Stimulated activated CD8-positive, alpha-beta memory T cell treated with anti-CD3 and anti-CD28 coated beads, Interleukin-15, amount 100 ng/mL, for 48 hours (primary cell): ENCODE measurements around the gene HTR2A.
A peak's percentile ranks its signal among the peaks of the same experiment; 100 is the strongest.

ENCODE experiments used
- DNase-seq, 2 donors: peaks; one replicate each; pipeline ENCODE4 v3.0.0-alpha.2; 2020; ENCODE audit warnings: low read depth in 2 of 2

Gene HTR2A

DNA sequence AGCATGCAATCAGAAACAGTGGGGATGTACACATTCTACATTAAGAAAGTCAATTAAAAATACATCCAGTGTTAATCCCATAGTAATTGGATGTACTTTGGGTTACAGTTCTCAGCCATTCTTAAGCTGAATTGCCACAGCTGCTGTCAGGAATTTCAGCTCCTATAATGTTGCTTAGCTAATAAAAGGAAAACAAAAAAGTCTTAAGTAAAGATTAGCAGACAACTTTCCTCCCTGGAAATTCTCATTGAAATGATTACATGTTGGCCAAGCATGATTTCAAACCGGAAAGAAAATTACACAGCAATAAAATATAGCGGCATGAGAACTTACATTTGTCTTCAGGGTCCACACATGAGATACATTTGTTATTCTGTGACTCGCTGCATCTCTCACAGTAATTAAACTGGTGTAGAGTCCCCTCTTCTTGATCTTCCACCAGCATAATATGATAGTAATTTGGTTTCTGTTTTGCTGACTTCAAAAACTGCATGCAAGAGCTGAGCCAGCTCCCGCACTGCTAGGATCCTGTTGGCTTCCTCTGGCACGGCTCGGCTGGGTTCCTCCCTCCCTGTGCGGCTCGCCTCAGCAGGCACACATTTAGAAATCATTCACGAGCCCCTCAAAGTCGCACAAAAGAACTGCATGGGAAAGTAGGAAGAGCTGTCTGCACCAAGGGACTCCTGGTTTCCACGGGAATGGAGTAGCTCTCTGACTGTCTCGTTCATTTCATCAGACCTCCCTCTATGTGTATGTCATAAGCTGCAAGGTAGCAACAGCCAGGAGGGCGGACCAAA is at the start of gene HTR2A:
HTR2A (minus strand) TSS at position 713 of the 797 bp plus-strand sequence. CDS start 1,147 bp downstream, outside the sequence.
- no peak for DNase-seq

DNA sequence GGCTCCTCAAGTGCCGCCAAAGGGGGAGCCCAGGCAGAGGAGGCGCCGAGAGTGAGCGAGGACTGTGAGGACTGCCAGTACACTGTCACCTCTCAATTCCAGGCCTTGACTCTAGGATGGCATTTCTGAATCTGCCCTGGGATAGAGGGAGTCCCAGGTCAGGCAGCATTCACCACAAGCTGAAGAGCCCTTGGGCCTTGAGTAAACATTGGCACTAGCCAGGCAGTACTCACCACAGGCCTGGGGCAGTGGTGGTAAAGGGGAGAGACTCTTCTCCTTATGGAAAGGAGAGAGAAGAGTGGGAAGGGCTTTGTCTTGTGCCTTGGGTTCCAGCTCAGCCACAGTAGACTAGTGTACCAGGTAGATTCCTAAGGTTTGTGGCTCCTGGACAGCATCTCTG is 39.7 kb upstream of the HTR2A start:
- DNase-seq, result no peak

DNA sequence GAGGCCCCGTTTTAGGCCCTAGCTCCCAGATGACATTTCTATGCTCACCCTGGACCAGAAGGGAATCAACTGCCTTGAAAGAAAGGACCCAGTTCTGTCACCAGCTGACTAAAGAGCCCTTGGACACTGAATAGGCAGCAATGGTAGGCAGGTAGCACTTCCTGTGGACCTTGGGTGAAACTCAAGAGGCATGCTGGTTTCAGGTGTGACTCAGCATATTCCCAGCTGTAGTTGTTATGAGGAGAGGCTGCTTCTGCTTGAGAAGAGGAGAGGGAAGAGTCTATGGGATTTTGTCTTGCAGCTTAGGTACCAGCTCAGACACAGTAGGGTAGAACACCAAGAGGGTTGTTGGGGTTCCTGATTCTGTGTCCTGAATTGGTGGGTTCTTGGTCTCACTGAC is 37.9 kb upstream of the HTR2A start:
- no peak for DNase-seq

DNA sequence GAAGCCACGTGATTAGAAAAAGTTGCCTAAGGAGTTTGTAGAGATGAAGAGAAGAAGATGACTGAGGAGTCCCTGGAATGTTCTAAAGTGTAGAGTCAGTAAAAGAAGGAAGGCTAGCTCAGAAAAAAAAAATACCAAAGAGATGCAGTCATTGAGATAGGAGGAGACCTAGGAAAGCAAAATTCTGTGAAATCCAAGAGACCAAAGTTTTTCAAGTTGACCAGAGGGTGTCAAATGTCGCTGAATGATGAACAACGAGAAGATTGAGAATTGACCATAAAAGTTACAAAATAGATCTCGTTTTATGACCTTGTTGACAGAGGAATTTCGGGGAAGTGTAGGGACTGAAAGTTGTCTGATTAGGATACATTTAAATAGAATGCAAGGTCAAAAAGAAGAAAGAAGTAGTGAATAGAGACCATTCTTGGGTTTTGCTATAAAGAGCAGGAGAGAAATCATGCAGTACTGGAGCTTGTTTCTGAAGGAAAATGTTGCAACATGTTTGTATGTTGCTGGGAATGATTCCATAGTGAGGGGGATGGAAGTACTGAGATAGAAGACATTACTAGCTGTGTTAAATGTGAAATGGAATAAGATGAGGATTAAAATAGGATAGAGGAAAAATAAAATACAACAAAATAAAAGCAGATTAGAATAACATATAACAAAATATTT is 30.2 kb upstream of the HTR2A start:
- DNase-seq, result no peak

DNA sequence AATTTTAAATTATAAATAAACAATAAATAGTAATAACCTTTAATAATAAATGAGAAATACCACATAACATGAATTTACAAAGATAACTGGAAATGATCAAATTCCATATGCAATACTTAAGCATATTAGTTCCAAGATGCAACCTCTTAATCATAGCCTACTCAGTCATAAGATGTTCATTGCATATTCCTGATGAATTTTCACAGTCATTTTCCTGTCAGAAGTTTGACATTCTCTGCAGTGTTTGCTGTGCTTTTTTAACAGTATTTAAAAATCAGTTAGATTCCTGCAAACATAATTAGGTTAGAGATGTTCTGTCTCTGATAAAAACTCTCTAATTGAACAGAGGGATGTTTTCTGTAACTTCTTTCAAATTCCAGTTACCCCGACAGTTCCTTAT is 28.6 kb upstream of the HTR2A start:
- no peak for DNase-seq

DNA sequence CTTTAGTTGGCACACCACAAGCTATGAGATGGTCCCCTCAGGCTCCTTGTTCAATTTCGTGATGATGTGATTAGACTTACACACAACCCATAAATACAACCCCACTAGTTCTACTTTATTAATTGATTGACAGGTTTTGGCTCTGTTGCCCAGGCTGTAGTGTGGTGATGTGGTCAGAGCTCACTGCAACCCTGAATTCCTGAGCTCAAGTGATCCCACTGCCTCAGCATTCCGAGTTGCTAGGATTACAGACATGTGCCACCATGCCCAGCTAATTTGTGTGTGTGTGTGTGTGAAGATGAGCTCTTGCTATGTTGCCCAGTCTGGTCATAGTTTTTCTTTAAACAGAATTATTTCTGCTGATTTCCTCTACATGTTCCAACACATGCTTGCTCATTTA is 17.5 kb upstream of the HTR2A start:
- DNase-seq, result no peak

DNA sequence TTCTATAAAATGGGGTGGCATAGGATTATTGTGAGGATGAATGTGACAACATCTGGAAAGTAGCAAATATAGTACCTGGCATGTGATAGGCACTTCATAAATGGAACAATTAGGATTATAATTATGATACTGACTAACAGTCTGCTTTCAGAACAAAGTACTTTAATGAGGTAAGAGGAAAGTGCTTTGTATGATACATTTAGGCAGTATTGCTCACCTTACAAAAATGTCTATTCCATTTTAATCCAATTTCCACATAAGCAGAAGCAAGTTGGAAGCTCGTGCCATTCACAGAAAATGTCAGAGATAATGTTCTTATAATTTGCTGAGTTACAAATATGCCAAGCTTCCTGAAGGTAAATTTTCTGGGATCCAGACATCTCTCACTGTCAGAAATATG is 16.9 kb upstream of the HTR2A start:
- no peak for DNase-seq

DNA sequence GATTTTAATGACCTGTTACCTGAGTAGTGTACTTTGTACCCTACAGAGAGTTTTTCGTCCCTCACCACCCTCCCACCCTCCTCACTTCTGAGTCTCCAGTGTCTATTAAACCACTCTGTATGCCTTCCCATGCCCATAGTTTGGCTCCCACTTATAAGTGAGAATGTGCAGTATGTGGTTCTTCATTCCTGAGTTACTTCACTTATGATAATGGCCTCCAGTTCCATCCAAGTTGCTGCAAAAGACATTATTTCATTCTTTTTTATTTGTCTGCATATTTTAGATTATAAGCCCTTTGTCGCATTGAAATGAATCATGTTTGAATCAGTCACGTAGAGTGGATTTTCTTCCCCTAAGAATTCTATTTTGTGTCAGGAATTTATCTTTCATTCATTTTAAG is 12.2 kb upstream of the HTR2A start:
- DNase-seq, result no peak

DNA sequence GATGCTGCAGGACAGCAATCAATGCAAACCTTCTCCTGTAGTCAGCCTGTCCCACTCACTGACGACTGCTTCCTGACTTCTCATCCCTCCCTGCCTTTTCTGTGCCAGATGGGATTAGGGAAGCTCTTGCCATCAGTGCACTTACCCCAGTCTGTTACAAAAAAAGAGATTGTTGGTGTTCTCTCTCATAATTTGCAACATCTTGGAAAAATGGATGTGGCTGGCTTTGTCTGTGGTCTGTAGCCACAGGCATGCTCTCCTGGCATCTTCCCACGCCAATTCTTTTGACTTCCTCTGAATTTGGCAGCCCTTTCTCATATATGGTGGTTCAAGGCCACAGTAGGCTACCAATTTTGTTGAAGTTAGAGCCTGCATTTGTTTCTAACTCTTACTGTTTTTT is 11.6 kb upstream of the HTR2A start:
- DNase-seq, result no peak

DNA sequence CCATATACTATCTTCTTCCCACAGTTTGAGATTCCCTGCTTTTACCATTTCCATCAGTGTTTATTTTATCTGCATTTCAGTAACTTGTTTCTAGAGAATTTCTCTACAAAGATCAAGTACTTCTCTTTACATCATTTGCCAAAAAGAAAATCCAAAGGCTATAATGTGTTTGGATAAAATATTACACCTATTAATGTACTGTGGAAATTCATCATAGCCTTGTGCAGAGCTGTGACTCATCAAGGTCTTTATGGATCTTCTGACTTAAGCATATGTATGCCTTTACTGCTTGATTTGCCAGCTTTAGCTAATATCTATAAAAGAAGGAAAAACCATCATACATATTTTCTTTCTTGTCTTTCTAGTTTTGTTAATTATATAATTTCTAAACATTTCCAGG is 9.6 kb upstream of the HTR2A start:
- no peak for DNase-seq

DNA sequence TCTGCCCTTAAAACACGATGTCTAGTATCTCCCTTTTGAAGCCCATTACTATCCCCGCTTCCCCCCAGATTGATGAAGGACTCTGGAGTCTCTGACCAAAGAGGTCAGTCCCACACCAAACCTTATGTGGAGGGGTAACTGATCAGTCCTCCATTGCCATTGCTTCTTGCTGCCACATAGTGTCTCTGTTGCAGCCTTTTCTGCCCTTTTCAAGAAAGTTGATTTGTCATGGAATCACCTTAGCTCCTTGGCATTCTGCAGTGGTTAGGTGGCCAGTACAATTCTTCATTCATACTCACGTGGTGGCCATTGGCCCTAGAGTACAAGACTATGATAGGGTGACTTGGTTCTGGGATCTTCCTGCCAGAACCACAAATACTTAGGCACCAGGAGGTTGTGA is 8.4 kb upstream of the HTR2A start:
- no peak for DNase-seq

DNA sequence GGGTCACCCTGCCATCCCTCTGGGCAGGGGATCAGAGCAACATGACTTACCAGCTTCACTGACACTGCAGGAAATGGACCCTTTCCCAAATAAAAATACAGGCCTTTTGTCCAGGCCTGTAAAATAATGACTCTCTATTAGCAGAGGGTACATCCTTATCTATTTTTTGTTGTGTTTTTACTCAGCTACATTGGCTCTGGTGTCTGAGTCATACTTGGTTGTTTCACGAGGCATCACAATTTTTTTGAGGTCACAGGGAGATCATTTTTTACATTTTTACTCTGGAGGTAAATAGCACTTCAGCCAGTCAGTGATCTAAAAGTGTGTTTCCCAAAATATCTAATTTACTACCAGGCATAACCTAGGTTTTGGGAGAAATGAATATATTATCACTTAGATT is 6.9 kb upstream of the HTR2A start:
- no peak for DNase-seq

DNA sequence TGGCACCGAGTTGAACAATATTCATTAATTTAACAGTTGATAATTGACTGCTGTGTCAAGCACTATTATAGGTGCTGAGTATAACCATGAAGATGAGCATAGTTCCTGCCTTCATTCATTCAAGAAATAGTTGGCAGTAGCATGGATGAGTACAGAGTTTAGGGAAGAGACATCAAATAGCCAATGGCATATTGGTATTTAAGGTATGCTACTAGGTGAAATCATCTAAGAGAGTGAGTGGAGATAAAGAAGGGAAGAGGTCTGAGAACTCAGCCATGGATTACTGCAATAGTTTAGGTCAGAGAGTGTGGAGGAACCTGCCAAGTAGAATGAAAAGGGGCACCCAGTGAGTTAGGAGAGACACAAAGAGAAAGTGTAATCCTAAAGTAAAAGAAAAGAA is 4.9 kb upstream of the HTR2A start:
- DNase-seq, result no peak

DNA sequence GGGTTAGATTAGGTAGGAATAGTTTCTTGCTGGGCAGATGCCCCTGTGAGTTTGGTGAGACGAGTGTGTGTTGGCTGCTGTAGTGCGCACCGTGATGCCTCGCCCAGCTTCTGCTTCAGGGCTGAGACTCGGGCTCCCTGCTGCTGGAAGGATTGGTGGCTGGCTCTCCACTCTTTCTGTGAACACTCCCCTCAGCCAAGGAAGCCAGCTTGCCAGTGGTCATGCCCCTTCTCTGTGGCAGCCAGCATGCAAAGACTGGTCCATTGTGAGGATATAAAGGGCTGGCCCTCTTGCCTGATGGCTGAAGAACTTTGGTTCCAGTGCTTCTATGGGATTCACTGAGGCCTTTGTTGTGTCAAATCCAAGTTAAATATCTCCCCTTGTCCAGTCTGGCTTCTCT is 2.9 kb upstream of the HTR2A start:
- DNase-seq, result no peak

DNA sequence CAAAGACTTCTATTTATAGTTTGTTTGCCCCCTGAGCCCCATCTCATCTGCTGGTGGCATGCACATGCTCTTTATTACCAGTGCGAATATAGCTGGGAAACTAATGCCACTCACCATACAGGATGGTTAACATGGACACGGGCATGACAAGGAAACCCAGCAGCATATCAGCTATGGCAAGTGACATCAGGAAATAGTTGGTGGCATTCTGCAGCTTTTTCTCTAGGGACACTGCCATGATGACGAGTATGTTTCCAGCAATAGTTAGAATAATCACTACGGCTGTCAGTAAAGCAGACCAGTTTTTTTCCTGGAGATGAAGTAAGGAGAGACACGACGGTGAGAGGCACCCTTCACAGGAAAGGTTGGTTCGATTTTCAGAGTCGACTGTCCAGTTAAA is 1.5 kb downstream of the HTR2A start:
- no peak for DNase-seq

DNA sequence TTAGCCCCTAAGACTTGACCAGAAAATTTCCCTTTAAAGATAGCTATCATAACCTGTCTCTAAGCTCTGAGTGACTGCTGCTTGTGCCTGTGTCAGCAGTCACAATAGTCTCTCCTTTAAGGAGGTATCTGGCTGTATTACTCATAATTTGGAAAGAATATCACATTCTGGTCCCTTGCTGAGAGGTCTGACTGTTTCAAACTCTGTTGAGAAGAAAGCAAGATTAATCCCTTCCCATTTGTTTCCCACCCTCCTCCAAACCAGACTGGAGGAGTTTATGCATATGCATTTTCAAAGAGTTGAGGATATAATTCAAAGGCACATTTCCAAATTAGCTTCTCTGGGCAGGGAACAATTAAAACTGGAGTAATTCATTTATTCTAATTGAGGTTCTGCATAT is 2.3 kb downstream of the HTR2A start:
- no peak for DNase-seq

DNA sequence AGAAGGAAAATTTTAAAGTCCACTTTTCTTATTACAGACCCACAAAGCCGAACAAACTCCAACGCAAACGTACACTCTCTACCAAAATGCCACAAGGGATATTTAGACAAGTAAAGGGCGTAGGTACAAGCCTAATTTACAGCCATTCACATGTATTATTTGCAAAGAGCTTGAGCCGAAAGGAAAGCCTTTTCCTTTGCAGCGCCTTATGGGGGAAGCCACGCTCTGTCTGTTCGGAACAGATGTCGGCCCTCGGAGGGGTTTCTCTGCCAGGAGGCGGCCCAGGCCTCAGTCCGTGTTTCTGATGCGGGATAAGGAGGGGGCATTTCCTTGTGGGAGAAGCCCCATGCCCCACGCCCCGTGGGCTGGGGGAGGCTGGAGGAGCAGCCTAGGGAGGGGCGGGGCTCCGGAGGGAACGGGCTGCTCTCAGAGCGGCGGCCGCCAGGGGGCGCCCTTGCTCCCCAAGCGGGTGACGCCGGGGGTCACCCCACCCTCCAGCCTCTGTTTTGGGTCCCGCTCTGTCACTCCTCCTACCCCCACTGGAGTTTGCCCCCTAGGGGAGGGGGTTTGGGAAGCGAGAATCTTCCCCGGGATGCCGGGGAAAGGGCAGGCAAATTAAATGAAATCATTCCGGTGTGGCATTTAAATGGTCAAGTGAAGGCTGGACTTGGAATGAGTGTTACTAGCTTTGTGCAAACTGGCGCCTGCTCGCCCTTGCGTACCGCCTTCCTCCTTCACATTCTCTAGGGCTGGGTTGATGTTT is 2.9 kb downstream of the HTR2A start:
- DNase-seq, result peak; percentile 38 to 46

DNA sequence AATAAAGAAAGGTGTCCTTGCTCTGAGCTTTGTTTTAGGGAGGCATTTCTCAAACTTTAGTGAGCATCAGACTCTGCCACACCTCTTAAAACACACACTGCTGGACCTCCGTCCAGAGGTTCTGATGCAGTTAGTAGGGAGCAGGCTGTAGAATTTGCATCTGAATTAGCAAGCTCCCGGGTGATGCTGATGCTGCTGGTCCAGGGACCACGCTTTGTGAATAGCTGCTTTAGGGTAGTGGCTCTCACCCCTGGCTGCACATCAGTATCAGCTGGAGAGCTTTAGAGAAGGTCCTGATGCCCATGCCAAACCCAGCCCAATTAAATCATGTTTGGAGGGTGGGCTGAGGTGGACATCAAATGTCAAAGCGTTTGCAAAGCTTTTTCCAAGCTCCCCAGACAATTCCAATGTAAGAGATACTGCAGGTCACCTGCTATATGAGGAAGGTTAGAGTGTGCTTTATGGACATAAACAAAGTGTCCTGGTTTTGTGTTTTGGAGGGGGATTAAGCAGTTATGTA is 3.6 kb downstream of the HTR2A start:
- DNase-seq, result no peak

DNA sequence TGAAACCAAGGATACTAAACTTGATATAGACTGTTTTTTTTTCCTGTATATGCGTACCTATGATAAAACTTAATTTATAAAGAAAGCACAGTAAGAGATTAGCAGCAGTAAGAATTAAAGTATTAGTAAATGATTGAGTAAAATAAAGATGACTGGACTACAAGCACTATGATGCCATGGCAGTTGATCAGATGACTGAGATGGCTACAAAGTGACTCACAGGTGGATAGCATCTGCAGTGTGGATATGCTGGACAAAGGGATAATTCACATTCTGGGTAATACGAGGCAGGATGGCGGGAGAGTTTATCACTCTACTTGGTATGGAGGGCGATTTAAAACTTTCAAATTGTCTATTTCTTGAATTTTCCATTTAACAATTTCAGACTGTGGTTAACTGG is 11.8 kb downstream of the HTR2A start:
- DNase-seq, result no peak

DNA sequence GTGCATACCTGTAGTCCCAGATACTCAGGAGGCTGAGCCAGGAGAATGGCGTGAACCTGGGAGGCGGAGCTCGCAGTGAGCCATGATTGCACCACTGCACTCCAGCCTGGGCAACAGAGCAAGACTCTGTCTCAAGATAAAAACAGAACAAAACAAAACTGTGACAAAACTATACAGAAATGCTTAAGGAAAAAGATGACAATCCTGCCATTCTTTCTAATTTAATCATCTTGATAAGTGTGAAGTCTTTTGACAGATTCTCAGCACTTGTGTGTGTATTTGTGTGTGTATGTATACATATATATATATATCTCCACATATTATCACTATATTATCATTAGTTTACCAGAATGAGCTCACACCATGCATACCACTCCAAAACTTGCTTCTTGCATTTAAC is 12.3 kb downstream of the HTR2A start:
- no peak for DNase-seq

DNA sequence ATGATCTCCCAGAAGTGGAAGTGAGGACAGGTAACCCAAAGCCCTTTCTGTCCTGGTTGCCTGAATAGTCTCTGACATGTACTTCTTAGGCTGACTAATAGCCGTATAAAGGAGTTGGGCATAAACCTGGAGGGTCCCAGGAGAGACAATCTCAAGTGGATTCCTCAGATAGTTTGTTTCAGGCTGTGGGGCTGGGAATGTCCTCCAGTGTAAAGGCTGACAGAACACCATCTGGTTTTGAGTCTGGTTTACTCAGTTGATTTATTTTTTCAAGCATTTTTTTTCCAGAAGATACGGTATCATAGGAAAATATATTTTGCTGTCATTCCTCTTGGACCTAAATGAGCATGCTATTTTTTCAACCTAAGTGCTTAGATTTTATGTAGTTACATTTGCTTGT is 15.2 kb downstream of the HTR2A start:
- no peak for DNase-seq

DNA sequence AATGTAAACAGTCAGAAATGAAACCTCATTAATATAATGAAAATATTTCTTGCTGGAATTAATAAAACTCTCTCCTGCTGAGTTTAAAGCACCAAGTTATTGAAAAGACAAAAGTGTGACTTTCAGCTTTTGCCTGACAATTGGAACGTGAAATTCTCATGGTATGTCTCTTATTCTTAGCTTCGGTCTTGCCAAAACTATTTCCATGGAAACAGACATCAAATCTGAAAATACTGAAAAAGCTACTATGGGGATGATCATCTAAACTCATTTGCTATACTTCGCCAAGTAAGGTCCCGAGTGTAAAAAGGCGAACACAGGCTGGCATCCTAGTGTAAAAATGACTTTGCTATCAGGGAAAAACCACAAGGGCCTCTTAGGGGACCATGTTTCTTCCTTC is 22.8 kb downstream of the HTR2A start:
- DNase-seq, result no peak

DNA sequence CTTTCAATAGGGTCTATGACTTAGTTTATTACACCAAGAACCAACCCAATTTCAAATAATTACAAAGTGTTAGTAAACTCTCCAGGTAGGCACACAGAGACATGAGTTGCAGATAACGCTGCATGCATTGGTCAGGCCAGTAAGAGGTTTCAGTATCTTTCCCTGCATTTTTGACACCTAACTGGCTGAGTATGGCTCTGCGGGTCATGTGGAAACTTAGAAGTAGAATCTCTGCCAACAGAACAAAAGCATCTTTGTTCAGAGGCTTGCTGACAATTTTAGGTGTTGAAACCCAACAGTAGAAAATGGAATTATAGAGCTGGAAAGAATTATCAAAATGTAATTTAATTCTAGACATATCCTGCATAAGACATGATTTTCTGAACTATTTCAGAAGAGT is 25.3 kb downstream of the HTR2A start:
- DNase-seq, result no peak
